ENCODE data around the gene PPP1R37. TPM values are rescaled to one million over a fixed set of nuclear protein-coding genes. Genes with fewer than 3 reads are reported as not detected.

Gene PPP1R37
- total and polyA plus RNA-seq, 2 experiments from 2014 or later: 14.0 to 30.8 TPM

DNA sequence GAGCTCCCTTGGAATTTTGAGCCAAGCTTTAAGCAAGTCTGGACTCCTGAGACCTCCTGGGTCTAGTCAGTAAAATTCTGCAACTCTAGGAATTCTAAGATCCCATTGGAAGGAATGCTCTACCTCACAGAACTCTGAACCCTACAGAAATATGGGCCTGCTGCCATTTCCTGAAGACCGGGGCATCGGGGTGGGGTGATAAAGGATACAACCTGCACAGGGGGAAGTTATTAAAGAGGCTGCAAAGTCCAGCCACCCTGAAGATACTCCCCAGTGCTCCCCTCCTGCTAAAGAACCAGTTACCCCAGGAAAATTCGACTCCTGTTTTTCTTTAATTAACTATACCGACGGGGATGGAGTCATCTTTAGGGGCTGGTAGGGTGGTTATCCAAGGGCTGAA is 2.4 kb upstream of the PPP1R37 start:
- Histone ChIP-seq H3K4me3 (no peak overlapping the region), H2AFZ (no peak overlapping the region), H3K36me3 (replicated peaks; ENCODE audit: insufficient read depth, low read depth) (no peaks in the 10 kb centered on the region), H3K9me3 (ENCODE audit: low read depth) (no peaks in the 10 kb centered on the region), H3K9me2 (replicated peaks; ENCODE audit: insufficient read depth) (no peaks in the 10 kb centered on the region), H3K27ac (peak overlapping the region; percentile 67), H3K4me1 (ENCODE audit: insufficient read depth) (peaks cover 9% of the 10 kb centered on the region), H3K79me2 (peaks cover 41% of the 10 kb centered on the region), H3K27me3 (no peaks in the 10 kb centered on the region), H3K4me2 (peak overlapping the region; percentile 68), H4K20me1 (ENCODE audit: insufficient read depth, poor library complexity, severe bottlenecking) (peaks cover 6% of the 10 kb centered on the region)
- WGBS (ENCODE audit: low lambda C conversion rate, missing lambda C conversion rate): 85% methylated on average over 5 of the region's 5 CpGs
- TF ChIP-seq EZH2 (IDR thresholded peaks at IDR 0.05; ENCODE audit: borderline replicate concordance): no peak
- TF ChIP-seq, protein P1, sequence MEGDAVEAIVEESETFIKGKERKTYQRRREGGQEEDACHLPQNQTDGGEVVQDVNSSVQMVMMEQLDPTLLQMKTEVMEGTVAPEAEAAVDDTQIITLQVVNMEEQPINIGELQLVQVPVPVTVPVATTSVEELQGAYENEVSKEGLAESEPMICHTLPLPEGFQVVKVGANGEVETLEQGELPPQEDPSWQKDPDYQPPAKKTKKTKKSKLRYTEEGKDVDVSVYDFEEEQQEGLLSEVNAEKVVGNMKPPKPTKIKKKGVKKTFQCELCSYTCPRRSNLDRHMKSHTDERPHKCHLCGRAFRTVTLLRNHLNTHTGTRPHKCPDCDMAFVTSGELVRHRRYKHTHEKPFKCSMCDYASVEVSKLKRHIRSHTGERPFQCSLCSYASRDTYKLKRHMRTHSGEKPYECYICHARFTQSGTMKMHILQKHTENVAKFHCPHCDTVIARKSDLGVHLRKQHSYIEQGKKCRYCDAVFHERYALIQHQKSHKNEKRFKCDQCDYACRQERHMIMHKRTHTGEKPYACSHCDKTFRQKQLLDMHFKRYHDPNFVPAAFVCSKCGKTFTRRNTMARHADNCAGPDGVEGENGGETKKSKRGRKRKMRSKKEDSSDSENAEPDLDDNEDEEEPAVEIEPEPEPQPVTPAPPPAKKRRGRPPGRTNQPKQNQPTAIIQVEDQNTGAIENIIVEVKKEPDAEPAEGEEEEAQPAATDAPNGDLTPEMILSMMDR (IDR thresholded peaks at IDR 0.05; ENCODE audit: poor library complexity): no peak
- TF ChIP-seq EZH2phosphoT487 (IDR thresholded peaks at IDR 0.05; ENCODE audit: low read depth, severe bottlenecking, unreplicated experiment): no peak
- DNase-seq (ENCODE audit: low spot score): no peak

DNA sequence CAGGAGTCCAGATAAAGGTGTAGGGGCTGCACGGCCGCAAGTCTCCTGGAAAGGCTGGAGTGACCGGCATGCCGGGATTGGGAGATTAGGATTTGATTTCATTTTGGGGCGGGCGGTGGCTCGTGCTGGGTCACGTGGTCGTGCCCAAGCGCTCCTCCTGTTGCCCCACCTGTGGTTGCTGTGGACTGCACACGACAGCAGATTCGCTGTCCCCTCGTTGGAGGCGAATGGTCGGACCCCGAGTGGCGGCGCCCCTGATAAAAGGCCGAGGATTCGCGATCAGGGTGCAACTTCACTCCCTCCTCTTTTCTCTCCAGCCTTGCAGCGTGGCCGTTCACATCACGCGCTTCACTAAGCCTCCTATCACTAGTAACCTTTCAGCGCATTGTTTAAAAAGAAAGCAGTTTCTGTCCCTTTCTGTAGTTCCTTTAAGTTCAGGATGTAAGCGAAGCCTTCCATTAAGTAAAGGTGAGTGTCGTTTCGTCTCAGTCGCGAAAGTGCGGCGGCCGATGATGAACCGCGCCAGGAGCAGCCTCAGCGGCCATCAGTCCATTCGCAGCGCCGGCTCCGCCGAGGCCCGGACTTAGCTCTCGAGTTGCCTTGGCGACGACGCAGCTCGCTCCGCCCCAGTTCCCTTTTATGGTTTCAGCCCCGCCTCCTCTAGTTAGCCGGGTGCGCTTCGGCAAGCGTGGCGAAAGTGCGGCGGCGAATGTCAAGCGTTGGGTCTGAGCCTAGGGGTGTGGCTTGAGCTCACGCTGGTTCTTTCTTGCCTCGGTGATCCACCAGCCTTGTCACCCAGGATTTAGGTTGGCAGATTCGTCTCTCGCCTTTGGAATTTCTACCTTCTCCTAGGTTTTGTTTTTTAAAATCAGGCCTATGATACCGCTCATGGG is 1.7 kb upstream of the PPP1R37 start:
- no peaks in the 10 kb centered on the region for H3K9me3 ChIP-seq (ENCODE audit: low read depth)
- peak overlapping the region; percentile 70 for H3K4me2 ChIP-seq
- H3K4me1 ChIP-seq (ENCODE audit: insufficient read depth): peaks cover 9% of the 10 kb centered on the region
- H3K9me2 ChIP-seq (replicated peaks; ENCODE audit: insufficient read depth): no peaks in the 10 kb centered on the region
- peaks cover 12% of the 10 kb centered on the region for H4K20me1 ChIP-seq (ENCODE audit: insufficient read depth, poor library complexity, severe bottlenecking)
- DNase-seq (ENCODE audit: low spot score): peak; percentile 99
- TF ChIP-seq EZH2phosphoT487 (IDR thresholded peaks at IDR 0.05; ENCODE audit: low read depth, severe bottlenecking, unreplicated experiment): no peak
- no peaks in the 10 kb centered on the region for H3K27me3 ChIP-seq
- no peaks in the 10 kb centered on the region for H3K36me3 ChIP-seq (replicated peaks; ENCODE audit: insufficient read depth, low read depth)
- 25% methylated on average over 63 of the region's 64 CpGs for WGBS (ENCODE audit: low lambda C conversion rate, missing lambda C conversion rate)
- peak overlapping the region; percentile 14 for H3K4me3 ChIP-seq
- peaks cover 44% of the 10 kb centered on the region for H3K79me2 ChIP-seq
- peak overlapping the region; percentile 55 for H2AFZ ChIP-seq
- peak overlapping the region; percentile 99 for H3K27ac ChIP-seq

GRCh38 chr19:45094137-45094536 is 1.2 kb downstream of the PPP1R37 start:
- no peak for DNase-seq (ENCODE audit: low spot score)
- Histone ChIP-seq H3K36me3 (replicated peaks; ENCODE audit: insufficient read depth, low read depth) (no peaks in the 10 kb centered on the region), H3K9me2 (replicated peaks; ENCODE audit: insufficient read depth) (no peaks in the 10 kb centered on the region), H3K4me3 (peak overlapping the region; percentile 51), H3K27me3 (no peaks in the 10 kb centered on the region), H3K27ac (no peak overlapping the region), H2AFZ (no peak overlapping the region), H3K4me2 (peak overlapping the region; percentile 70), H4K20me1 (ENCODE audit: insufficient read depth, poor library complexity, severe bottlenecking) (peaks cover 26% of the 10 kb centered on the region), H3K79me2 (peaks cover 63% of the 10 kb centered on the region), H3K4me1 (ENCODE audit: insufficient read depth) (peaks cover 34% of the 10 kb centered on the region), H3K9me3 (ENCODE audit: low read depth) (no peaks in the 10 kb centered on the region)
- WGBS (ENCODE audit: low lambda C conversion rate, missing lambda C conversion rate): 84% methylated on average over 9 of the region's 9 CpGs
- no peak for TF ChIP-seq EZH2 (IDR thresholded peaks at IDR 0.05; ENCODE audit: borderline replicate concordance)
- TF ChIP-seq, protein P1 (IDR thresholded peaks at IDR 0.05; ENCODE audit: poor library complexity): no peak
- no peak for TF ChIP-seq EZH2phosphoT487 (IDR thresholded peaks at IDR 0.05; ENCODE audit: low read depth, severe bottlenecking, unreplicated experiment)

GRCh38 chr19:45094707-45095106 is 1.7 kb downstream of the PPP1R37 start:
- peaks cover 64% of the 10 kb centered on the region for H3K79me2 ChIP-seq
- no peaks in the 10 kb centered on the region for H3K36me3 ChIP-seq (replicated peaks; ENCODE audit: insufficient read depth, low read depth)
- DNase-seq (ENCODE audit: low spot score): peak; percentile 5
- H3K4me2 ChIP-seq: peak overlapping the region; percentile 70
- no peaks in the 10 kb centered on the region for H3K9me2 ChIP-seq (replicated peaks; ENCODE audit: insufficient read depth)
- H2AFZ ChIP-seq: no peak overlapping the region
- WGBS (ENCODE audit: low lambda C conversion rate, missing lambda C conversion rate): 92% methylated on average over 5 of the region's 5 CpGs
- H3K9me3 ChIP-seq (ENCODE audit: low read depth): no peaks in the 10 kb centered on the region
- H3K27me3 ChIP-seq: no peaks in the 10 kb centered on the region
- H4K20me1 ChIP-seq (ENCODE audit: insufficient read depth, poor library complexity, severe bottlenecking): peaks cover 28% of the 10 kb centered on the region
- H3K4me3 ChIP-seq: no peak overlapping the region
- no peak overlapping the region for H3K27ac ChIP-seq
- TF ChIP-seq, protein P1 (IDR thresholded peaks at IDR 0.05; ENCODE audit: poor library complexity): no peak
- no peak for TF ChIP-seq EZH2phosphoT487 (IDR thresholded peaks at IDR 0.05; ENCODE audit: low read depth, severe bottlenecking, unreplicated experiment)
- TF ChIP-seq EZH2 (IDR thresholded peaks at IDR 0.05; ENCODE audit: borderline replicate concordance): no peak
- H3K4me1 ChIP-seq (ENCODE audit: insufficient read depth): peaks cover 39% of the 10 kb centered on the region
